HFFc6 (cell line): ENCODE measurements around the gene FGF19. TPM values are rescaled to one million over a fixed set of nuclear protein-coding genes. Genes with fewer than 3 reads are reported as not detected.

Experiments used
- DNase-seq: peaks from one replicate; pipeline ENCODE4 v3.0.0-alpha.2; 2018
- H3K27ac Mint-ChIP-seq: 2 replicates; pipeline ENCODE4 v1.8.0; 2020; ENCODE audit warnings: mild to moderate bottlenecking, mixed read lengths
- H3K27me3 Mint-ChIP-seq: 2 replicates; pipeline ENCODE4 v1.8.0; 2021; ENCODE audit warnings: mild to moderate bottlenecking, moderate library complexity, mixed read lengths; ENCODE audit not compliant: insufficient read depth
- H3K36me3 Mint-ChIP-seq: 2 replicates; pipeline ENCODE4 v1.8.0; 2021; ENCODE audit warnings: low read depth, mixed read lengths
- H3K4me1 Mint-ChIP-seq: 2 replicates; pipeline ENCODE4 v1.8.0; 2020; ENCODE audit warnings: low read depth, mixed read lengths
- H3K4me3 Mint-ChIP-seq: 2 replicates; pipeline ENCODE4 v1.8.0; 2020; ENCODE audit warnings: mild to moderate bottlenecking, moderate library complexity, mixed read lengths
- H3K9me3 Mint-ChIP-seq: 2 replicates; pipeline ENCODE4 v1.8.0; 2020; ENCODE audit warnings: mild to moderate bottlenecking, mixed read lengths
- CTCF ChIP-seq: fragments of 200-600 bp; sonication (generic); IDR thresholded peaks from 2 replicates; pipeline ENCODE4 v1.5.0; 2021; ENCODE audit warnings: antibody characterized with exemption, mild to moderate bottlenecking
- total RNA-seq, 6 experiments: library from RNA; stranded (reverse); fragmentation: NEBNext Ultra II Directional; extraction: Animal tissue kit (Norgen Biotek cat#: 25700); gene quantifications; 2 replicates in 1 of 6; 3 replicates in 5 of 6; pipeline ENCODE4 v1.2.3, GENCODE V29; 2021

FGF19 gene
- total RNA-seq, 6 experiments from 2014 or later = not detected

GRCh38 chr11:69650832-69651344 lies 52.9 kb downstream of the FGF19 start:
- H3K4me3 Mint-ChIP-seq = peak overlapping the region; percentile 42; the same call in 1 of the 2 replicates
- H3K9me3 Mint-ChIP-seq = peaks cover 21% of the 10 kb centered on the region
- H3K27ac Mint-ChIP-seq = peak overlapping the region; percentile 94
- peaks cover 85% of the 10 kb centered on the region for H3K27me3 Mint-ChIP-seq
- H3K4me1 Mint-ChIP-seq = peaks cover 60% of the 10 kb centered on the region
- no peak for DNase-seq
- peaks cover 44% of the 10 kb centered on the region for H3K36me3 Mint-ChIP-seq
- TF ChIP-seq CTCF = no peak

DNA sequence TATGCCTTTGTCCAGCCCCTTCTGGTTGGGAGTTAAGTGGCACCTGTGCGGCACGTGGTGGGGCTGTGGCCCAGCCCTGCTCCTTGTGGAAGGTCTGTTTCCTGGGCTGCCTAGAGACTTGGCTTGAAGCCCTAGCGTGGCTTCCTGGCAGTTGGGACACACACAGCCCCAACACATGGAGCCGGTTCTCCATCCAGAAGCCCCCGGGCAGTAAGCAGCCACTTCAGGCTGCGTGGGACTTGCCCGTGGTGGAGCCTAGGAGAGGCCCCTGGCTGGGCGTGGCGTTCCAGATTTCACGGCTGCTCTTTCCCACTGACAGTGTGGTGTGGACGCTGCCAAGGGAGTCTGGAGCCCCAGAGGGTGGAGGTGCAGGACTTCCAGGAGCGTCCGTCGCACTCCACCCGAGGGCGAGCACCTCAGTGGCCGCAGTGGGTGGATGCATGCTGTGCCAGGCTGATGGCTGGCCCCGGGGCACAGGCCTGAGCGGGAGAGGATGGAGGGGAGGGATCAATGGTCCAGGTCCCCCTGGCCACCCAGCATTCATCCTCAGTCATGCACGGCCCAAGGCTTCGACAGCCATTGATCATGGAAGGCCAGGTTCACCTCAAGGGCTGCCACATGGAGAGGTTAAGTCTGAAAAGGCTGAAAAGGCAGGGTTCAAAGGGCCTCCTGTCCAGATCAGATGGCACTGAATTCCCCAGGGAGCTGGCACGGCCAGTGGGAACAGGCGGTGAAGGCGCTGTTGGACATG lies 53.6 kb downstream of the FGF19 start:
- Mint-ChIP-seq H3K27me3 (peaks cover 85% of the 10 kb centered on the region), H3K4me1 (peaks cover 66% of the 10 kb centered on the region), H3K27ac (peak overlapping the region; percentile 94), H3K36me3 (peaks cover 50% of the 10 kb centered on the region), H3K9me3 (peaks cover 18% of the 10 kb centered on the region), H3K4me3 (peak overlapping the region; percentile 24; the same call in 1 of the 2 replicates)
- DNase-seq = no peak
- no peak for TF ChIP-seq CTCF

GRCh38 chr11:69649576-69649900 lies 54.3 kb downstream of the FGF19 start:
- peaks cover 54% of the 10 kb centered on the region for H3K36me3 Mint-ChIP-seq
- DNase-seq = no peak

DNA sequence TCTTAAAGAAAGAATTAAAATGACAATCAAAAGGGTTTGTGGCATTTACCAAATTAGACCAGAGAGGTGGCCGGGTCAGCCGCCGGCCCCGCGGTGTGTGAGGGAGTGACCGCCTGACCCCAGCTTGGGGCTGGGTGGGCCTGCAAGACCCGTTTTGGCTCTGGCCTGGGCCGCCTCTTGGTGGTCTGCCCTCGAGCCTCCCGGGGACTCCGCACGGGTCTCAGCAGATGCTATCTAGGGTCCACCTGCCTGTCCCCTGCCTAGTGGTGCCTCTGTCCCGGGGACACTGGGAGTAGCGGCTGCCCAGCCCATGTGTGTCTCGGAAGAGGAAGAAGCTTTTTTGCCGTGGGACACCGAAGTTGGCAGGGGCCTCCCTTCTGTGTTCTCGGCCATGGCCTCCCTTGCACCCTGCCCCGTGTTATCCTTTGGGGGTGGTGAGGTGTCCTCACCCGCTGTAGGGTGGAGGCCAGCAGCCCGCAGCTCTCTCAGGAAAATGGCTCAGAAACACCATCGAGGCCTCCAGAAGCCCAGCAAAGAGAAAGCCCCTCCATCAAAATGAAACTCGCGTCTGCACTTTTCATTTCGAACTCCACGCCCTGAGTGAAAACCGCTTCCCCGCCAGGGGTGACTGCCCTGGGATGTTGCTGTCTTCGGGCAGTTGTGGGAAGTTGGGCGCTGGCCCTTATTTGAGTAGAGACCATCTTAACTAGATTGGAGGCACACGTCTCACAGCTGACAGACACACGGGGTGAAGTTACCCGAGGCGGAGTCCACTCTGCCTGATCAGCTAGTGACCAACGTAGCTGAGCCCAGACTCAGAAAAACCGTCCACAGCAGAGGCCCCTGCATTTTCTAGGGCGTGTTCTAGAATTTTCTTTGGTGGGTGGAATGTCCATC lies 54.9 kb downstream of the FGF19 start:
- Mint-ChIP-seq H3K4me3 (peak overlapping the region; percentile 54), H3K27me3 (peaks cover 82% of the 10 kb centered on the region), H3K36me3 (peaks cover 59% of the 10 kb centered on the region), H3K4me1 (peaks cover 75% of the 10 kb centered on the region), H3K9me3 (peaks cover 20% of the 10 kb centered on the region), H3K27ac (peak overlapping the region; percentile 94)
- no peak for DNase-seq
- TF ChIP-seq CTCF = no peak

More at GRCh38 chr11:69649576-69649900, 54.3 kb downstream of the FGF19 start:
- no peak for TF ChIP-seq CTCF
- H3K27me3 Mint-ChIP-seq = peaks cover 83% of the 10 kb centered on the region
- H3K27ac Mint-ChIP-seq = peak overlapping the region; percentile 94
- H3K4me3 Mint-ChIP-seq = peak overlapping the region; percentile 54
- peaks cover 70% of the 10 kb centered on the region for H3K4me1 Mint-ChIP-seq
- peaks cover 18% of the 10 kb centered on the region for H3K9me3 Mint-ChIP-seq

Other genes starting within 250 kb of the FGF19 start
- not detected for gene LINC01488, start 222.4 kb downstream of the FGF19 start, total RNA-seq
- gene CCND1, start 62.9 kb downstream of the FGF19 start, total RNA-seq = 1,000 to 10,000 TPM; 1,259 to 2,084 (median 1,434) TPM
- gene LTO1, start 28.7 kb downstream of the FGF19 start, total RNA-seq = 10 to 100 TPM; 23.2 to 28.5 (median 25.6) TPM
- gene FGF4, start 71.3 kb upstream of the FGF19 start, total RNA-seq = not detected
- gene FGF3, start 115.4 kb upstream of the FGF19 start, total RNA-seq = not detected